K562 (cell line): ENCODE results near the gene TFRC. TPM values are rescaled to one million over a fixed set of nuclear protein-coding genes. Genes with fewer than 3 reads are reported as not detected.

Experiments
- CCNT2 ChIP-seq: IDR thresholded peaks from 2 replicates; pipeline ENCODE4 v1.6.1; 2011; ENCODE audit warnings: borderline replicate concordance, low read depth, mild to moderate bottlenecking, moderate library complexity, mixed read lengths, low read length; ENCODE audit not compliant: insufficient read length; ENCODE audit errors: extremely low read depth
- CEBPB ChIP-seq: fragments of 450-650 bp; IDR thresholded peaks from 2 replicates; pipeline ENCODE4 v1.6.1; 2016; ENCODE audit warnings: missing genetic modification characterization, missing compliant biosample characterization
- CREB1 ChIP-seq, 2 experiments: sonication (generic) in 1 of 2; formaldehyde crosslinking in 1 of 2; IDR thresholded peaks; 2 replicates each; pipeline versions ENCODE4 v1.6.1 to v1.8.0; 2012 to 2022; ENCODE audit warnings: inconsistent platforms in 1 of 2, mild to moderate bottlenecking in 1 of 2, missing genetic modification reagents in 1 of 2, moderate library complexity in 1 of 2
- EP400 ChIP-seq: fragments of 450-650 bp; IDR thresholded peaks from 2 replicates; pipeline ENCODE4 v1.6.1; 2017; ENCODE audit warnings: antibody characterized with exemption, mild to moderate bottlenecking, moderate library complexity
- ERF ChIP-seq: fragments of 450-650 bp; formaldehyde crosslinking; IDR thresholded peaks from 2 replicates; pipeline ENCODE4 v1.4.0; 2020; ENCODE audit warnings: mild to moderate bottlenecking, mixed read lengths
- ETV6 ChIP-seq, 3 experiments: fragments of 150-350 bp in 1 of 3; sonication (generic) in 1 of 3; formaldehyde crosslinking in 1 of 3; IDR thresholded peaks; 2 replicates each; pipeline versions ENCODE4 v1.6.1 to v1.8.0; 2014 to 2022; ENCODE audit warnings: borderline replicate concordance in 2 of 3, low read depth in 2 of 3, antibody characterized with exemption in 1 of 3, low read length in 1 of 3, mild to moderate bottlenecking in 1 of 3, missing genetic modification reagents in 1 of 3
- HDAC1 ChIP-seq, 2 experiments: fragments of 450-650 bp; IDR thresholded peaks; 2 replicates each; pipeline ENCODE4 v1.6.1; 2016 to 2017; ENCODE audit warnings: inconsistent platforms in 1 of 2, mild to moderate bottlenecking in 1 of 2, moderate library complexity in 1 of 2
- HIVEP1 ChIP-seq: fragments of 250-450 bp; sonication (Bioruptor Pico); IDR thresholded peaks from 2 replicates; pipeline ENCODE4 v1.4.0; 2020; ENCODE audit warnings: mild to moderate bottlenecking
- HMG20A ChIP-seq: fragments of 450-650 bp; formaldehyde crosslinking; conservative IDR thresholded peaks from 2 replicates; pipeline ENCODE4 v1.4.0; 2020; ENCODE audit warnings: mild to moderate bottlenecking, mixed read lengths
- PPARD ChIP-seq: fragments of 250-450 bp; sonication (Bioruptor Pico); IDR thresholded peaks from 2 replicates; pipeline ENCODE4 v1.8.0; 2022; ENCODE audit warnings: inconsistent platforms, mild to moderate bottlenecking, moderate library complexity
- TCF3 ChIP-seq: sonication (generic); formaldehyde crosslinking; IDR thresholded peaks from 2 replicates; pipeline ENCODE4 v1.4.0; 2020; ENCODE audit warnings: mild to moderate bottlenecking, missing genetic modification reagents
- TEAD4 ChIP-seq, 2 experiments: sonication (generic) in 1 of 2; formaldehyde crosslinking in 1 of 2; IDR thresholded peaks; 2 replicates each; pipeline versions ENCODE4 v1.6.1 to v1.8.0; 2012 to 2022; ENCODE audit warnings: borderline replicate concordance in 1 of 2, inconsistent platforms in 1 of 2, low read length in 1 of 2, mild to moderate bottlenecking in 1 of 2, missing genetic modification reagents in 1 of 2
- ZEB2 ChIP-seq: fragments of 450-650 bp; IDR thresholded peaks from 2 replicates; pipeline ENCODE4 v1.6.1; 2016
- ZNF146 ChIP-seq: IDR thresholded peaks from one replicate; pipeline ENCODE4 v1.6.1; 2018; ENCODE audit warnings: missing compliant biosample characterization; ENCODE audit not compliant: unreplicated experiment
- ZNF274 ChIP-seq: IDR thresholded peaks from 2 replicates; pipeline ENCODE4 v1.6.1; 2011; ENCODE audit warnings: low read depth, mild to moderate bottlenecking, low read length, moderate library complexity, borderline replicate concordance
- ZNF639 ChIP-seq, 2 experiments: fragments of 200-800 bp in 1 of 2; sonication (Bioruptor generic) in 1 of 2; sonication (generic) in 1 of 2; formaldehyde crosslinking in 1 of 2; IDR thresholded peaks in 1 of 2; conservative IDR thresholded peaks in 1 of 2; 2 replicates each; pipeline versions ENCODE4 v1.5.0 to v1.6.1; 2016 to 2020; ENCODE audit warnings: missing compliant biosample characterization in 1 of 2, missing genetic modification characterization in 1 of 2, missing genetic modification reagents in 1 of 2
- ZNF766 ChIP-seq: fragments of 200-800 bp; sonication (Bioruptor generic); conservative IDR thresholded peaks from 2 replicates; pipeline ENCODE4 v1.6.1; 2016; ENCODE audit warnings: missing genetic modification characterization, missing compliant biosample characterization
- polyA plus RNA-seq, 8 experiments: library from polyadenylated mRNA; depleted of rRNA in 4 of 8; stranded (reverse) in 5 of 8; unstranded in 3 of 8; fragments of >200 nt; fragmentation: Nextera tagmentation in 2 of 8; fragmentation: Illumina TruSeq in 1 of 8; extraction: Ambion mirVana in 2 of 8; extraction: Trizol in 1 of 8; gene quantifications; 2 replicates each; pipeline versions ENCODE4 v1.2.1 to v1.2.3, GENCODE V29; 2011 to 2014; ENCODE audit warnings: inconsistent platforms in 1 of 8, missing spikeins in 1 of 8
- total RNA-seq, 7 experiments: library from RNA; depleted of rRNA in 6 of 7; stranded (reverse); fragments of >200 nt in 6 of 7; fragmentation: Illumina TruSeq in 2 of 7; extraction: Trizol in 2 of 7; gene quantifications; 2 replicates each; pipeline versions ENCODE4 v1.2.1 to v1.2.3, GENCODE V29; 2011 to 2021; ENCODE audit warnings: low replicate concordance in 1 of 7
- TF ChIP-seq, protein P1 (sequence below): sonication (generic); formaldehyde crosslinking; IDR thresholded peaks from 2 replicates; pipeline ENCODE4 v1.9.0; 2022; ENCODE audit warnings: mild to moderate bottlenecking, missing genetic modification reagents
- TF ChIP-seq, protein P2 (sequence below), 2 experiments: fragments of 450-650 bp in 1 of 2; sonication (generic) in 1 of 2; formaldehyde crosslinking; conservative IDR thresholded peaks; 2 replicates each; pipeline versions ENCODE4 v1.4.0 to v1.8.1; 2020 to 2022; ENCODE audit warnings: mild to moderate bottlenecking in 1 of 2, missing genetic modification reagents in 1 of 2
- TF ChIP-seq, protein P3 (sequence below): fragments of 450-650 bp; IDR thresholded peaks from 2 replicates; pipeline ENCODE4 v1.6.1; 2017; ENCODE audit warnings: antibody characterized with exemption

TFRC gene
- total and polyA plus RNA-seq, 9 of the 15 experiments (the other 6 are each of a cell fraction or from before 2014, with no cell fraction given), result 149 to 679 (median 332) TPM

- TF ChIP-seq CREB1 (IDR thresholded peaks at IDR 0.05) (0 out of 2 replicates have a peak, but pooled peaks have one; percentile 8), CREB1 (CRISPR knock-in tag; IDR thresholded peaks at IDR 0.05) (no peak), ZEB2 (no peak), ZNF639 (CRISPR knock-in tag; conservative IDR thresholded peaks at IDR 0.05 in 1 of 2, IDR thresholded peaks at IDR 0.05 in 1 of 2) (0 out of 4 replicates have a peak, but pooled peaks of 1 of the 2 experiments have one; percentile 12), ZNF766 (CRISPR knock-in tag) (peak; percentile 57; the same call in 1 of the 2 replicates), CCNT2 (peak; percentile 75), PPARD (no peak), ZNF274 (peak; percentile 18; the same call in 1 of the 2 replicates), TCF3 (0 out of 2 replicates have a peak, but pooled peaks have one; percentile 31), ERF (CRISPR knock-in tag) (no peak), HIVEP1 (CRISPR knock-in tag) (0 out of 2 replicates have a peak, but pooled peaks have one; percentile 10), CEBPB (tag) (peak; percentile 44), HDAC1 (IDR thresholded peaks at IDR 0.05) (peak in 1 of 2 experiments; percentile 8; a peak in 2 of 4 replicates), ETV6 (IDR thresholded peaks at IDR 0.05; ENCODE audit: borderline replicate concordance in 1 of 2, low read depth in 2 of 2, low read length in 1 of 2) (no peak), ETV6 (CRISPR knock-in tag; IDR thresholded peaks at IDR 0.05; ENCODE audit: borderline replicate concordance) (peak; percentile 73; the same call in 1 of the 2 replicates), EP400 (no peak; the same call in none of the 2 replicates), HMG20A (CRISPR knock-in tag) (no peak), TEAD4 (IDR thresholded peaks at IDR 0.05; ENCODE audit: low read length) (no peak), TEAD4 (CRISPR knock-in tag; IDR thresholded peaks at IDR 0.05; ENCODE audit: borderline replicate concordance) (no peak), ZNF146 (CRISPR knock-in tag) (no peak)
- TF ChIP-seq, protein P1, sequence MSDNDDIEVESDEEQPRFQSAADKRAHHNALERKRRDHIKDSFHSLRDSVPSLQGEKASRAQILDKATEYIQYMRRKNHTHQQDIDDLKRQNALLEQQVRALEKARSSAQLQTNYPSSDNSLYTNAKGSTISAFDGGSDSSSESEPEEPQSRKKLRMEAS (CRISPR knock-in tag), result peak; percentile 82
- TF ChIP-seq, protein P2, sequence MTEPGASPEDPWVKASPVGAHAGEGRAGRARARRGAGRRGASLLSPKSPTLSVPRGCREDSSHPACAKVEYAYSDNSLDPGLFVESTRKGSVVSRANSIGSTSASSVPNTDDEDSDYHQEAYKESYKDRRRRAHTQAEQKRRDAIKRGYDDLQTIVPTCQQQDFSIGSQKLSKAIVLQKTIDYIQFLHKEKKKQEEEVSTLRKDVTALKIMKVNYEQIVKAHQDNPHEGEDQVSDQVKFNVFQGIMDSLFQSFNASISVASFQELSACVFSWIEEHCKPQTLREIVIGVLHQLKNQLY (CRISPR knock-in tag; conservative IDR thresholded peaks at IDR 0.05), result 0 out of 4 replicates have a peak, but pooled peaks of 1 of the 2 experiments have one; percentile 11
- TF ChIP-seq, protein P3, sequence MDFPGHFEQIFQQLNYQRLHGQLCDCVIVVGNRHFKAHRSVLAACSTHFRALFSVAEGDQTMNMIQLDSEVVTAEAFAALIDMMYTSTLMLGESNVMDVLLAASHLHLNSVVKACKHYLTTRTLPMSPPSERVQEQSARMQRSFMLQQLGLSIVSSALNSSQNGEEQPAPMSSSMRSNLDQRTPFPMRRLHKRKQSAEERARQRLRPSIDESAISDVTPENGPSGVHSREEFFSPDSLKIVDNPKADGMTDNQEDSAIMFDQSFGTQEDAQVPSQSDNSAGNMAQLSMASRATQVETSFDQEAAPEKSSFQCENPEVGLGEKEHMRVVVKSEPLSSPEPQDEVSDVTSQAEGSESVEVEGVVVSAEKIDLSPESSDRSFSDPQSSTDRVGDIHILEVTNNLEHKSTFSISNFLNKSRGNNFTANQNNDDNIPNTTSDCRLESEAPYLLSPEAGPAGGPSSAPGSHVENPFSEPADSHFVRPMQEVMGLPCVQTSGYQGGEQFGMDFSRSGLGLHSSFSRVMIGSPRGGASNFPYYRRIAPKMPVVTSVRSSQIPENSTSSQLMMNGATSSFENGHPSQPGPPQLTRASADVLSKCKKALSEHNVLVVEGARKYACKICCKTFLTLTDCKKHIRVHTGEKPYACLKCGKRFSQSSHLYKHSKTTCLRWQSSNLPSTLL, result no peak
Measured at GRCh38 chr3:196081002-196081833, 672 bp downstream of the TFRC start (continued).
